RWPE1 (cell line): ENCODE data around the gene ZNF628.

Source experiments
- CTCF ChIA-PET: fragments of 350-600 bp; sonication (Branson Sonifier 250); formaldehyde crosslinking; extraction: SDS; loops from one replicate; lab custom pipeline; 2021; lab: Yijun Ruan, JAX
- POLR2A ChIA-PET: fragments of 400-600 bp; formaldehyde crosslinking; extraction: SDS; loops from one replicate; lab custom pipeline; 2020; ENCODE audit warnings: antibody characterized with exemption; ENCODE audit not compliant: low non-redundant PET; lab: Yijun Ruan, JAX
- DNase-seq: peaks from one replicate; pipeline ENCODE4 v3.0.0; 2012; ENCODE audit warnings: low spot score
- H3K27ac ChIP-seq: fragments of 450-650 bp; 2 replicates; pipeline ENCODE4 v1.5.1; 2017
- CTCF ChIP-seq: fragments of 450-650 bp; conservative IDR thresholded peaks from 2 replicates; pipeline ENCODE4 v1.5.1; 2017; ENCODE audit warnings: low read depth, mild to moderate bottlenecking

The ZNF628 gene

GRCh38 chr19:55527197-55528029 is 51.0 kb downstream of the ZNF628 start:
- ChIA-PET POLR2A (no interaction called here), CTCF (interaction anchor here (1.2 to 1.3 kb wide), 2 partner anchors 24 to 79 kb away, joined by 4 to 6 read pairs; partner anchors contain the start of gene ZNF865)
- no peak for DNase-seq
- no peak for TF ChIP-seq CTCF
- no peak overlapping the region; the same call in 1 of the 2 replicates for H3K27ac ChIP-seq

GRCh38 chr19:55528030-55528803 is 51.8 kb downstream of the ZNF628 start:
- no peak overlapping the region for H3K27ac ChIP-seq
- DNase-seq = no peak
- POLR2A ChIA-PET = no interaction called here
- no peak for TF ChIP-seq CTCF
- CTCF ChIA-PET = interaction anchor here (1.3 kb wide), 1 partner anchor 78 kb away, joined by 4 read pairs; the partner anchor contains the start of gene ZNF865

- TF ChIP-seq CTCF = no peak
- POLR2A ChIA-PET = no interaction called here
Measured at GRCh38 chr19:55529636-55530234, 53.3 kb downstream of the ZNF628 start.

GRCh38 chr19:55530996-55531395 is 54.6 kb downstream of the ZNF628 start:
- H3K27ac ChIP-seq = no peak overlapping the region
- no peak for TF ChIP-seq CTCF
- ChIA-PET POLR2A (no interaction called here), CTCF (interaction anchor here (1.2 kb wide), 1 partner anchor 27 kb away, joined by 3 read pairs; no protein-coding TSS in a partner anchor)
- no peak for DNase-seq

More at GRCh38 chr19:55529636-55530234, 53.3 kb downstream of the ZNF628 start:
- no peak for DNase-seq
- CTCF ChIA-PET = no interaction called here
- H3K27ac ChIP-seq = no peak overlapping the region
